Left lobe of liver (tissue), 2 donors: ENCODE data around the gene SFXN5. TPM values are rescaled to one million over a fixed set of nuclear protein-coding genes. Genes with fewer than 3 reads are reported as not detected.

Experiments used
- ATAC-seq: fragments of 200-7000 bp; cut with Tn5 transposase; one replicate; pipeline ENCODE4 v1.9.1; 2020; ENCODE audit warnings: mild to moderate bottlenecking, moderate library complexity
- DNase-seq: peaks from one replicate; pipeline ENCODE4 v3.0.0-alpha.2; 2020; ENCODE audit warnings: low spot score
- total RNA-seq: library from RNA; stranded (reverse); gene quantifications from one replicate; pipeline ENCODE4 v1.2.1, GENCODE V29; 2021
- donor health status: DM: no; HTN: no; CAD: no; lungs with moderate emphysema.
- donor health status: DM: no; HTN: yes; CAD: no.

SFXN5 gene
- total RNA-seq, 1 donor from 2014 or later, result 80.1 TPM

- ATAC-seq (no peak), DNase-seq (no peak)
Measured at GRCh38 chr2:73063472-73063871, 8.0 kb downstream of the SFXN5 start.

- DNase-seq (no peak), ATAC-seq (peak; percentile 14)
Measured at GRCh38 chr2:73059106-73059505, 12.4 kb downstream of the SFXN5 start.

- peak; percentile 59 for ATAC-seq
- no peak for DNase-seq
Measured at GRCh38 chr2:73054980-73055379, 16.5 kb downstream of the SFXN5 start.

- ATAC-seq (no peak), DNase-seq (no peak)
Measured at GRCh38 chr2:73053316-73054114, 18.0 kb downstream of the SFXN5 start.

GRCh38 chr2:73050121-73050545 is 21.4 kb downstream of the SFXN5 start:
- ATAC-seq, result peak; percentile 42
- DNase-seq, result no peak

GRCh38 chr2:73043929-73044832 is 27.3 kb downstream of the SFXN5 start:
- ATAC-seq (peak; percentile 79), DNase-seq (no peak)

GRCh38 chr2:73043276-73043675 is 28.2 kb downstream of the SFXN5 start:
- DNase-seq (no peak), ATAC-seq (peak; percentile 9)

- ATAC-seq, result no peak
Measured at GRCh38 chr2:73037947-73038585, 33.4 kb downstream of the SFXN5 start.

GRCh38 chr2:73036766-73037165 is 34.7 kb downstream of the SFXN5 start:
- ATAC-seq (no peak), DNase-seq (no peak)

More at GRCh38 chr2:73037947-73038585, 33.4 kb downstream of the SFXN5 start:
- DNase-seq, result no peak

- peak; percentile 32 for ATAC-seq
- DNase-seq, result peak; percentile 76
Measured at GRCh38 chr2:73035899-73036711, 35.4 kb downstream of the SFXN5 start.

- ATAC-seq, result peak; percentile 0
- DNase-seq, result no peak
Measured at GRCh38 chr2:73034661-73035375, 36.7 kb downstream of the SFXN5 start.

GRCh38 chr2:73033766-73034381 is 37.6 kb downstream of the SFXN5 start:
- ATAC-seq (peak; percentile 62), DNase-seq (peak; percentile 95)

GRCh38 chr2:73033142-73033765 is 38.3 kb downstream of the SFXN5 start:
- no peak for DNase-seq
- ATAC-seq, result no peak

- DNase-seq (no peak), ATAC-seq (no peak)
Measured at GRCh38 chr2:73032702-73033097, 38.8 kb downstream of the SFXN5 start.

- peak; percentile 69 for ATAC-seq
- DNase-seq, result peak; percentile 95
Measured at GRCh38 chr2:73031725-73032701, 39.5 kb downstream of the SFXN5 start.

GRCh38 chr2:73031095-73031678 is 40.3 kb downstream of the SFXN5 start:
- ATAC-seq (no peak), DNase-seq (no peak)

- no peak for DNase-seq
- ATAC-seq, result no peak
Measured at GRCh38 chr2:73028841-73029240, 42.7 kb downstream of the SFXN5 start.
